ENCODE data around the gene RALB.

Gene RALB

GRCh38 chr2:120267348-120267747 lies 14.7 kb downstream of the RALB start:
- DNase-seq: no peak

GRCh38 chr2:120269076-120269744 lies 16.6 kb downstream of the RALB start:
- DNase-seq: no peak

- no peak for DNase-seq
Observed at GRCh38 chr2:120269816-120270215, 17.2 kb downstream of the RALB start.

GRCh38 chr2:120271711-120272379 lies 19.2 kb downstream of the RALB start:
- no peak for DNase-seq

- no peak for DNase-seq
Observed at GRCh38 chr2:120272763-120273481, 20.3 kb downstream of the RALB start.

- no peak for DNase-seq
Observed at GRCh38 chr2:120275617-120276400, 23.2 kb downstream of the RALB start.

GRCh38 chr2:120277505-120278205 lies 25.0 kb downstream of the RALB start:
- DNase-seq: no peak

- DNase-seq: no peak
Observed at GRCh38 chr2:120278901-120279300, 26.2 kb downstream of the RALB start.

- no peak for DNase-seq
Observed at GRCh38 chr2:120279708-120280107, 27.1 kb downstream of the RALB start.

GRCh38 chr2:120283649-120284048 lies 31.0 kb downstream of the RALB start:
- DNase-seq: no peak

- DNase-seq: no peak
Observed at GRCh38 chr2:120285056-120285455, 32.4 kb downstream of the RALB start.

GRCh38 chr2:120287183-120288015 lies 34.7 kb downstream of the RALB start:
- no peak for DNase-seq

- DNase-seq: no peak
Observed at GRCh38 chr2:120288016-120288373, 35.3 kb downstream of the RALB start.

- no peak for DNase-seq
Observed at GRCh38 chr2:120289221-120289906, 36.7 kb downstream of the RALB start.

GRCh38 chr2:120290737-120291136 lies 38.1 kb downstream of the RALB start:
- no peak for DNase-seq

GRCh38 chr2:120291401-120292311 lies 39.0 kb downstream of the RALB start:
- DNase-seq: no peak

- DNase-seq: no peak
Observed at GRCh38 chr2:120293096-120294007, 40.7 kb downstream of the RALB start.

- no peak for DNase-seq
Observed at GRCh38 chr2:120294008-120294340, 41.3 kb downstream of the RALB start.
